GDM1 (cell line): ENCODE data around the gene FIBP.
"Not testable (repeated sequence)": the region's sequence is repeated elsewhere in the genome, so short reads cannot be mapped to it uniquely, and the experiment has no call there.

Source experiments
- DNase-seq: peaks from one replicate; lab custom pipeline; 2025; lab: John Stamatoyannopoulos, UW

FIBP gene

GRCh38 chr11:65859095-65859811, 29.0 kb downstream of the FIBP start:
- peak; percentile 100 for DNase-seq

- no peak for DNase-seq
Observed at GRCh38 chr11:65858681-65859087, 29.6 kb downstream of the FIBP start.

- DNase-seq = peak; percentile 98
Observed at GRCh38 chr11:65857853-65858680, 30.2 kb downstream of the FIBP start, which contains the start of gene CFL1. Gene CFL1, minus strand, starts transcription at chr11:65858180. Its CDS starts 81 bp downstream, at chr11:65858099.

GRCh38 chr11:65857500-65857852, 30.8 kb downstream of the FIBP start:
- DNase-seq = no peak

GRCh38 chr11:65856689-65857499, 31.4 kb downstream of the FIBP start:
- peak; percentile 54 for DNase-seq

GRCh38 chr11:65855927-65856363, 32.3 kb downstream of the FIBP start:
- no peak for DNase-seq

- no peak for DNase-seq
Observed at GRCh38 chr11:65854852-65855837, 33.1 kb downstream of the FIBP start.

GRCh38 chr11:65854161-65854592, 34.1 kb downstream of the FIBP start:
- no peak for DNase-seq

GRCh38 chr11:65853246-65853979, 34.9 kb downstream of the FIBP start:
- no peak for DNase-seq

GRCh38 chr11:65852508-65853245, 35.6 kb downstream of the FIBP start:
- no peak for DNase-seq

GRCh38 chr11:65851811-65852507, 36.3 kb downstream of the FIBP start:
- no peak for DNase-seq

- no peak for DNase-seq
Observed at GRCh38 chr11:65851083-65851579, 37.1 kb downstream of the FIBP start.

GRCh38 chr11:65850217-65851082, 37.8 kb downstream of the FIBP start:
- no peak for DNase-seq

- no peak for DNase-seq
Observed at GRCh38 chr11:65849771-65850216, 38.5 kb downstream of the FIBP start.

- no peak for DNase-seq
Observed at GRCh38 chr11:65849366-65849765, 38.9 kb downstream of the FIBP start.

- DNase-seq = not testable (repeated sequence)
Observed at GRCh38 chr11:65848693-65849092, 39.6 kb downstream of the FIBP start.

- no peak for DNase-seq
Observed at GRCh38 chr11:65847746-65848145, 40.5 kb downstream of the FIBP start.
